Measurements from ENCODE around the gene SNAP47. TPM values are rescaled to one million over a fixed set of nuclear protein-coding genes. Genes with fewer than 3 reads are reported as not detected.

The SNAP47 gene
- polyA plus RNA-seq, 1 of the 3 experiments (the other 2 are of a cell fraction): 45.6 TPM

DNA sequence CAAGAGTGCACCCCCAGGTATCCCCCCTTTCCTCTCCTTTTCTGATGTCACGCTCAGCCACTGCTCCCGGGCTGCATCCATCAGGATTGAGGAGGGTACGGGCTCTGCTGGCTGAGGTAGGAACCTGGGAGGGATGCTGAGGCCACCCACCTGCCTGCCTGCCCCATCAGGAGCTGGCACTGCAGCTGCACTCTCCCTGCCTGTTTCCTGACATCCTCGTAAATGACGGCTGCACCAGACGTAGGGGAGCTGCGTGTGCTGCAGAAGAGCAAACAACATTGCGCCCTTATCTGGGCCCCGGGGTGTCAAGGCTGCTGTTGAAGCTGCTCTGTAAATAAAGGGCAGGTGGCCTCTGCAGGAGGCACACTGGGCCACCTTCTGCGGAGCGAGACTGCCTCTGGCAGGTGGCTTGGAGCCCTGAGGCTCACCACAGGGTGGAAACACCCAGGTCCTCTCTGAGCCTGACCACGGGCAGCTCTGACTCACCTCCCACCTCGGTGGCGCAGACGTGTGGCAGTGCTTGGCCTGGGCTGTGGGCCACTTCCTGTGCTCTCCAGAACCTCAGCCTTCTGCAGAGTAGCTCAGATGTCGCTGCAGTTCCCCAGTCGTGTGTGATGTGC lies 30.9 kb downstream of the SNAP47 start:
- Histone ChIP-seq H3K36me3 (replicated peaks in 1 of 2; ENCODE audit: control insufficient read depth in 1 of 2, insufficient read depth in 2 of 2, low read length in 1 of 2) (peaks cover 7 to 49% of the 10 kb centered on the region in 2 experiments), H3K27me3 (ENCODE audit: insufficient read depth) (no peaks in the 10 kb centered on the region), H3K27ac (ENCODE audit: low read depth in 2 of 2, low read length in 1 of 2) (no peak overlapping the region), H2AFZ (ENCODE audit: low read depth) (no peak overlapping the region), H3F3A (replicated peaks; ENCODE audit: insufficient read depth) (peaks cover 3% of the 10 kb centered on the region), H3K4me2 (no peak overlapping the region), H3K4me1 (ENCODE audit: control insufficient read depth in 1 of 2, insufficient read depth in 2 of 2, low read depth in 1 of 2, low read length in 1 of 2) (peaks cover 4 to 15% of the 10 kb centered on the region in 2 experiments; a peak in 2 of 4 replicates), H4K20me1 (ENCODE audit: insufficient read depth) (peaks cover 26% of the 10 kb centered on the region), H3K79me2 (ENCODE audit: insufficient read depth) (peaks cover 27% of the 10 kb centered on the region), H3K9me3 (no peaks in the 10 kb centered on the region), H3K9me2 (no peaks in the 10 kb centered on the region), H3K4me3 (ENCODE audit: low read depth in 2 of 2, low read length in 1 of 2) (no peak overlapping the region), H3K9ac (no peak overlapping the region)
- WGBS (ENCODE audit: low lambda C conversion rate): 70% methylated on average over 9 of the region's 17 CpGs
- ChIA-PET POLR2A (no interaction called here), CTCF (interaction anchor here (1.1 to 4.9 kb wide), 4 partner anchors 9 to 238 kb away, joined by 3 to 70 read pairs (median 4); partner anchors contain the start of gene WNT9A)
- DNase-seq: no peak
- no peak for TF ChIP-seq ELF1 (IDR thresholded peaks at IDR 0.05)
- TF ChIP-seq FOXM1 (IDR thresholded peaks at IDR 0.05; ENCODE audit: low read depth): no peak
- TF ChIP-seq TEAD4 (IDR thresholded peaks at IDR 0.05; ENCODE audit: borderline replicate concordance, insufficient read depth): no peak
- TF ChIP-seq SMC3 (IDR thresholded peaks at IDR 0.05; ENCODE audit: low read depth, low read length): no peak
- TF ChIP-seq, protein P1, sequence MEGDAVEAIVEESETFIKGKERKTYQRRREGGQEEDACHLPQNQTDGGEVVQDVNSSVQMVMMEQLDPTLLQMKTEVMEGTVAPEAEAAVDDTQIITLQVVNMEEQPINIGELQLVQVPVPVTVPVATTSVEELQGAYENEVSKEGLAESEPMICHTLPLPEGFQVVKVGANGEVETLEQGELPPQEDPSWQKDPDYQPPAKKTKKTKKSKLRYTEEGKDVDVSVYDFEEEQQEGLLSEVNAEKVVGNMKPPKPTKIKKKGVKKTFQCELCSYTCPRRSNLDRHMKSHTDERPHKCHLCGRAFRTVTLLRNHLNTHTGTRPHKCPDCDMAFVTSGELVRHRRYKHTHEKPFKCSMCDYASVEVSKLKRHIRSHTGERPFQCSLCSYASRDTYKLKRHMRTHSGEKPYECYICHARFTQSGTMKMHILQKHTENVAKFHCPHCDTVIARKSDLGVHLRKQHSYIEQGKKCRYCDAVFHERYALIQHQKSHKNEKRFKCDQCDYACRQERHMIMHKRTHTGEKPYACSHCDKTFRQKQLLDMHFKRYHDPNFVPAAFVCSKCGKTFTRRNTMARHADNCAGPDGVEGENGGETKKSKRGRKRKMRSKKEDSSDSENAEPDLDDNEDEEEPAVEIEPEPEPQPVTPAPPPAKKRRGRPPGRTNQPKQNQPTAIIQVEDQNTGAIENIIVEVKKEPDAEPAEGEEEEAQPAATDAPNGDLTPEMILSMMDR (IDR thresholded peaks at IDR 0.05): no peak
- TF ChIP-seq TCF12 (IDR thresholded peaks at IDR 0.05): no peak

DNA sequence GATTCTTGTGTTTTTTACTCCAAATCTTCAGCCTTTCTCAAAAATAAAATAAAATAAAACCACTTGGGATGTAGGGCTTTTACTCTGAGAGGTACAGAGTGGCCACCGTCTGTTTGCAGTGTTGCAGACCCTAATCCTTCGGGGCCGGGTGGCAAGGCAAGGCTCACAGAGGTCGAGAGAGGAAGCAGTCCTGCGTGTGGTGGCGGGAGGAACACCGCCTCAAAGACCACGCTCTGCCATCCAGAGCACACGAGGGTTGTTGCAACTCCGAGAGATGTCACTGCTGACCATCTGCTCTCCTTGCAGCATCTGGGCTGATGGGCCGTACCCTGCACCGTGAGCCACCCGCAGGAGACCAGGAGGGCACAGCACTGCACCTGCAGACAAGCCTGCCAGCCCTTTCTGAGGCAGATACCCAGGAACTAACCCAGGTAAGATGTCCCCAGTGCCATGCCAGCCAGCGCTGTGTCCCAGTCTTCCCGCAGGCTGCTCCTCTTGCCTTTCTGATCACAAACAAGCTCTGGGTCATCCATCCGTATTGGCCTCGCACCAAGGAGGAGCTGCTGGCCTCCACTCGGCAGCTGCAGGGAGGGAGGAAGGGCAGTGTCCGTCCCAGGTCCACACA lies 31.5 kb downstream of the SNAP47 start:
- H3K79me2 ChIP-seq (ENCODE audit: insufficient read depth): peaks cover 20% of the 10 kb centered on the region
- ChIA-PET CTCF (interaction anchor here (1.1 to 1.2 kb wide), 2 partner anchors 179 to 237 kb away, joined by 3 read pairs; no protein-coding TSS in a partner anchor), POLR2A (no interaction called here)
- peaks cover 20% of the 10 kb centered on the region for H4K20me1 ChIP-seq (ENCODE audit: insufficient read depth)
- TF ChIP-seq GATA2 (CRISPR knock-in tag; IDR thresholded peaks at IDR 0.05): no peak
- no peak for TF ChIP-seq NFIC (IDR thresholded peaks at IDR 0.05; ENCODE audit: borderline replicate concordance)
- TF ChIP-seq YY1 (IDR thresholded peaks at IDR 0.05; ENCODE audit: low read depth): no peak
- no peak for TF ChIP-seq JUND (IDR thresholded peaks at IDR 0.05)
- TF ChIP-seq TEAD4 (IDR thresholded peaks at IDR 0.05; ENCODE audit: borderline replicate concordance, insufficient read depth): no peak
- no peak for TF ChIP-seq SIN3A (IDR thresholded peaks at IDR 0.05; ENCODE audit: borderline replicate concordance, low read depth, low read length)
- TF ChIP-seq TAF1 (IDR thresholded peaks at IDR 0.05; ENCODE audit: borderline replicate concordance, low read depth, low read length): no peak
- no peak for TF ChIP-seq FOXM1 (IDR thresholded peaks at IDR 0.05; ENCODE audit: low read depth)
- TF ChIP-seq POLR2AphosphoS5 (IDR thresholded peaks at IDR 0.05; ENCODE audit: low read depth, low read length): no peak
- TF ChIP-seq RFX5 (IDR thresholded peaks at IDR 0.05; ENCODE audit: low read length): no peak
- TF ChIP-seq MXI1 (IDR thresholded peaks at IDR 0.05; ENCODE audit: low read depth, low read length): no peak
- TF ChIP-seq RCOR1 (IDR thresholded peaks at IDR 0.05; ENCODE audit: low read length): no peak
- no peak for TF ChIP-seq RAD21 (IDR thresholded peaks at IDR 0.05; ENCODE audit: low read length)
- TF ChIP-seq, protein P2, sequence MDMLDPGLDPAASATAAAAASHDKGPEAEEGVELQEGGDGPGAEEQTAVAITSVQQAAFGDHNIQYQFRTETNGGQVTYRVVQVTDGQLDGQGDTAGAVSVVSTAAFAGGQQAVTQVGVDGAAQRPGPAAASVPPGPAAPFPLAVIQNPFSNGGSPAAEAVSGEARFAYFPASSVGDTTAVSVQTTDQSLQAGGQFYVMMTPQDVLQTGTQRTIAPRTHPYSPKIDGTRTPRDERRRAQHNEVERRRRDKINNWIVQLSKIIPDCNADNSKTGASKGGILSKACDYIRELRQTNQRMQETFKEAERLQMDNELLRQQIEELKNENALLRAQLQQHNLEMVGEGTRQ (IDR thresholded peaks at IDR 0.05; ENCODE audit: borderline replicate concordance, low read depth, low read length): no peak
- H3K4me1 ChIP-seq (ENCODE audit: control insufficient read depth in 1 of 2, insufficient read depth in 2 of 2, low read depth in 1 of 2, low read length in 1 of 2): peaks cover 4 to 15% of the 10 kb centered on the region in 2 experiments; a peak in 2 of 4 replicates
- no peaks in the 10 kb centered on the region for H3K9me3 ChIP-seq
- no peaks in the 10 kb centered on the region for H3F3A ChIP-seq (replicated peaks; ENCODE audit: insufficient read depth)
- no peak overlapping the region for H2AFZ ChIP-seq (ENCODE audit: low read depth)
- H3K9ac ChIP-seq: no peak overlapping the region
- peaks cover 4 to 44% of the 10 kb centered on the region in 2 experiments for H3K36me3 ChIP-seq (replicated peaks in 1 of 2; ENCODE audit: control insufficient read depth in 1 of 2, insufficient read depth in 2 of 2, low read length in 1 of 2)
- H3K27me3 ChIP-seq (ENCODE audit: insufficient read depth): no peaks in the 10 kb centered on the region
- H3K4me2 ChIP-seq: no peak overlapping the region
- no peaks in the 10 kb centered on the region for H3K9me2 ChIP-seq
- no peak for DNase-seq
- WGBS (ENCODE audit: low lambda C conversion rate): 92% methylated on average over 13 of the region's 19 CpGs
- no peak overlapping the region for H3K27ac ChIP-seq (ENCODE audit: low read depth in 2 of 2, low read length in 1 of 2)
- H3K4me3 ChIP-seq (ENCODE audit: low read depth in 2 of 2, low read length in 1 of 2): no peak overlapping the region
